Colonic mucosa (tissue), 4 donors: ENCODE measurements around the gene ATF3. TPM values are rescaled to one million over a fixed set of nuclear protein-coding genes. Genes with fewer than 3 reads are reported as not detected.

Experiments
- DNase-seq: peaks from one replicate; pipeline ENCODE4 v3.0.0-alpha.2; 2020
- H3K27ac ChIP-seq: fragments of 200-600 bp; one replicate; pipeline ENCODE4 v1.8.0; 2021
- H3K27me3 ChIP-seq: fragments of 200-600 bp; one replicate; pipeline ENCODE4 v1.8.0; 2021
- H3K36me3 ChIP-seq: fragments of 200-600 bp; one replicate; pipeline ENCODE4 v1.8.0; 2021
- H3K4me1 ChIP-seq: fragments of 200-600 bp; one replicate; pipeline ENCODE4 v1.8.0; 2021; ENCODE audit warnings: mild to moderate bottlenecking
- H3K4me3 ChIP-seq: fragments of 200-600 bp; one replicate; pipeline ENCODE4 v1.8.0; 2021
- H3K9ac ChIP-seq, 2 donors: one replicate each; pipeline ENCODE4 v1.7.0; 2013; ENCODE audit warnings: control low read depth in 2 of 2, low read depth in 2 of 2, low read length in 2 of 2
- H3K9me3 ChIP-seq: fragments of 200-600 bp; one replicate; pipeline ENCODE4 v1.8.0; 2021
- intact Hi-C: fragments of 100-400 bp; cut with DNase I; formaldehyde crosslinking; loops from one replicate; pipeline ENCODE4 v1.14.1; 2022
- total RNA-seq, 2 donors: library from RNA; stranded (reverse); fragmentation: NEBNext Ultra II Directional in 1 of 2; extraction: Animal tissue kit (Norgen Biotek cat#: 25700) in 1 of 2; gene quantifications; one replicate each; pipeline ENCODE4 v1.2.1, GENCODE V29; 2021
- TF ChIP-seq, protein P1 (sequence below): fragments of 200-600 bp; IDR thresholded peaks from one replicate; pipeline ENCODE4 v1.8.0; 2022; ENCODE audit warnings: antibody characterized with exemption, mild to moderate bottlenecking
- donor health status: healthy.
- donor health status: DM: no; HTN: no; CAD: no.
- donor health status: DM: no; HTN: no; CAD: no.

ATF3 gene
- total RNA-seq, 2 donors from 2014 or later = 17.7 to 34.0 TPM

DNA sequence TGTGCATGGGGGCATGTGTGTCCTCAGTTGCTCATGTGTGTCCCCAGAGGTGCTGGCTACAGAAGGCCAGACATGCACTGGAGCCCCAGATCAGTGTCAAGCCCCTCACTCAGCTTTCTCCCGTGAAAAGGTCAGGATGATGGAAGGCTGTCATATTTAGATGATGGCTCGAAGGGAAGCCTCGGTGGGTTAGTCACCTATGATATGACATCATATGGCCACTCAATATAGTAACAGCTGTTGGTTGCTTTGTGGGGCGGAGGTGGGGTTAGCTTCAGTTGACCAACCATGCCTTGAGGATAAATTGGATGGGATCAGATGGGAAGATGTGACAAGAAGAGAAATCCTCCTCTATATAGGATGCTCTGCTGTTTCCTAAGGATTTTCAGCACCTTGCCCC, 43.5 kb upstream of the ATF3 start:
- TF ChIP-seq, protein P1, sequence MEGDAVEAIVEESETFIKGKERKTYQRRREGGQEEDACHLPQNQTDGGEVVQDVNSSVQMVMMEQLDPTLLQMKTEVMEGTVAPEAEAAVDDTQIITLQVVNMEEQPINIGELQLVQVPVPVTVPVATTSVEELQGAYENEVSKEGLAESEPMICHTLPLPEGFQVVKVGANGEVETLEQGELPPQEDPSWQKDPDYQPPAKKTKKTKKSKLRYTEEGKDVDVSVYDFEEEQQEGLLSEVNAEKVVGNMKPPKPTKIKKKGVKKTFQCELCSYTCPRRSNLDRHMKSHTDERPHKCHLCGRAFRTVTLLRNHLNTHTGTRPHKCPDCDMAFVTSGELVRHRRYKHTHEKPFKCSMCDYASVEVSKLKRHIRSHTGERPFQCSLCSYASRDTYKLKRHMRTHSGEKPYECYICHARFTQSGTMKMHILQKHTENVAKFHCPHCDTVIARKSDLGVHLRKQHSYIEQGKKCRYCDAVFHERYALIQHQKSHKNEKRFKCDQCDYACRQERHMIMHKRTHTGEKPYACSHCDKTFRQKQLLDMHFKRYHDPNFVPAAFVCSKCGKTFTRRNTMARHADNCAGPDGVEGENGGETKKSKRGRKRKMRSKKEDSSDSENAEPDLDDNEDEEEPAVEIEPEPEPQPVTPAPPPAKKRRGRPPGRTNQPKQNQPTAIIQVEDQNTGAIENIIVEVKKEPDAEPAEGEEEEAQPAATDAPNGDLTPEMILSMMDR = no peak
- intact Hi-C loops = no loop called here
- no peak overlapping the region for H3K9ac ChIP-seq

DNA sequence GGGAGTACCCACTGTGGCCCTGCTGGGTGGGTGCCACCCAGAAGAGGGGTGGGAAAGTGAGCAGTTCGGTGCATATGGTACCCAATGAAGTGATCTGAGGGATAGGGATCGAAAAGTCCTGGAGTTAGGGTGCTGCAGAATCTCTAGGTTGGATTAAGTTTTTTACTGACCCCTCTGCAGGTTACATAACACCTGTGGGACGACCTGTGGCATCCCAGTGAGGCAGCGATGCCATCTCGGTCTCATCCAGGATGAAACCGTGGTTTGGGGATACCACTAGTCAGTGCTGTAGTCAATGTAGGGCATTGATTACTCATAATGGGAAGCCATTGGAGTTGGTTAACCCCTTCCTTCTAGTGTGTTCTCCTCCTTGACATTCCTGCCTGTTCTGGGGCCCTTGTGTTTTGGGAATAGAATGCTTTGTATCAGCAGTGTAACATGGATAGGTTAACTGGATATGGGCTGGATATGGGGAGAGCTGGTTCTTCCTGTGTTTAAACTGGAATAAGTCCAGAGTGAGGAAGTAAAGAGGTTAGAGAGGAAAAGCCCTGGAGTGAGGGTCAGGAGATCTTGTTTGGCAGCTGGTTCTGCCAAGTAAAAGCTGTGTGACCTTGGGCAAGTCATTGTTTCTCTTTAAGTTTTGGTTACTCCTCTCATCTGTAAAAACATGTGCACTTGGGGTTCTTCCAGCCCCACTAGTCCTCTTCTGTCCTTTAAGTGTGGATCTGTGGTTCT, 42.8 kb upstream of the ATF3 start:
- H3K27me3 ChIP-seq = no peaks in the 10 kb centered on the region
- no peak for DNase-seq
- H3K27ac ChIP-seq = no peak overlapping the region
- H3K9me3 ChIP-seq = no peaks in the 10 kb centered on the region
- no peak overlapping the region for H3K4me3 ChIP-seq
- H3K36me3 ChIP-seq = no peaks in the 10 kb centered on the region
- no peaks in the 10 kb centered on the region for H3K4me1 ChIP-seq
- TF ChIP-seq, protein P1 = no peak
- no peak overlapping the region for H3K9ac ChIP-seq
- intact Hi-C loops = no loop called here

More for the DNA sequence above, 43.5 kb upstream of the ATF3 start:
- no peaks in the 10 kb centered on the region for H3K4me1 ChIP-seq
- no peaks in the 10 kb centered on the region for H3K9me3 ChIP-seq
- H3K27ac ChIP-seq = no peak overlapping the region
- no peak overlapping the region for H3K4me3 ChIP-seq
- H3K36me3 ChIP-seq = no peaks in the 10 kb centered on the region
- DNase-seq = no peak
- H3K27me3 ChIP-seq = no peaks in the 10 kb centered on the region

DNA sequence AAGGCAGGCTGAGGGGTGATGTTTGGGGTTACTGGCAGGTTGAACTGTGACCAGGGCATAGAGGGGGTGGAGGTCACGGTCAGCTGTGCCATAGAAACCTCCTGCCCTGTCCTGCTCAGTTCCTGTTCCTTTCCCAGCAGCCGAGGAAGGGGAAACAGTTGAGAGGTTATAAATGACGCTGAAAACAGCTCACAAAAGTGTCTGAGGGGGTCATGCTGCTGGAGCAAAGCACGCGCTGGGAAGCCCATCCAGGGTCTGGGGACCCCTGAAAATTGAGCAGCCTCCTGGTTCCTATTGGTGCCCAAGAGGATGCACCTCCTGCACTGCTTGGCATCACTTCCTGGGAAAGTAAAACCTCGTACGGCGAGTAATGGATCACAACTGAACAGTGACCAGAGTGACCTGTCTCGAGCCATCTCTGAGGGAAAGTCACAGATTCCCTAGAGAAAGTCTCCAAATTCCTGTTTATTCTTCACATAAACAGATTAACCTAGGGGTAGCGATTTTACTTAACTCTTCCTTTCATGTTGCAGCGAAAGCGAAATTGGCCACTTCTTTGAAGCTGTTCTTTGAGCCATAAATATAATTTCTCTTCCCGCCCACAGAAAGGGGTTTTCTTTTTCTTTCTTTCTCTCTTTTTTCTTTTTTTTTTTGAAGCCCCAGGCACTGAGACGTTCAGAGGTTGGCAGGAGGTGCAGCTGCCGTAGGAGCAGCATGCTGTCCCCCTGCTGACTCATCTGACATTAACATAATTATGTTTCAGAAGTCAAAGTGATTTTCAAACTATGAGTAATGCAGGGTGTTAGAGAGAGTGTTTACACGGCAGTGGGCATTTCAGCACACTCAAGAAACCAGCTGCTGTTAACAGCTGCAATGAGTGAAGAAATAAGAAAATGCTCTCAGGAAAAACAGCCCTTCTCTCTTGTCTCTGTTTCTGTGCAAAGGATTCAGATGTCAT, 41.8 kb upstream of the ATF3 start:
- no peaks in the 10 kb centered on the region for H3K27me3 ChIP-seq
- H3K9ac ChIP-seq = peak overlapping the region; percentile 66 to 81
- no peaks in the 10 kb centered on the region for H3K9me3 ChIP-seq
- peak overlapping the region; percentile 46 for H3K27ac ChIP-seq
- TF ChIP-seq, protein P1 = no peak
- no peaks in the 10 kb centered on the region for H3K36me3 ChIP-seq
- DNase-seq = peak; percentile 60
- no peaks in the 10 kb centered on the region for H3K4me1 ChIP-seq
- intact Hi-C loops = no loop called here
- H3K4me3 ChIP-seq = peak overlapping the region; percentile 29

DNA sequence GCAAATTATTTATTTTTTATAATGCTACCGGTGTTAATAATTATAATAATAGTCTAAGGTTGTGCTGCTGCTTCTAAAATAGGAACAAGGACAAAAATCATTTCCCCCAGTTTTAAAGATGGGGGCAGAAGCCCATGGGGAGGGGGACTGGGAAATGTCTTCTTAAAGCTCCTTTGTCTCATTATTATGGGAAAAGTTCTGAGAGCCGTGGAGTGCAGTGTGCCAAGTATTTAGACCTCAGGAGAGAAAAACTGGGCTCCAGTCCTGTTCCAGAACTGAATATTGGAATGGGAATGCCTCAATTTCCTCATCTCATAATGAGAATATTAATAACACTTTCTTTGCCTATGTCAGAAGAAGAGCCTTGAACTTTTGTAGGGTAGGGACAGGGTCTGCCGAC, 40.9 kb upstream of the ATF3 start:
- no peaks in the 10 kb centered on the region for H3K36me3 ChIP-seq
- H3K4me1 ChIP-seq = no peaks in the 10 kb centered on the region
- TF ChIP-seq, protein P1 = no peak
- H3K4me3 ChIP-seq = no peak overlapping the region
- no peak for DNase-seq
- no peak overlapping the region for H3K9ac ChIP-seq
- H3K9me3 ChIP-seq = no peaks in the 10 kb centered on the region
- no peak overlapping the region for H3K27ac ChIP-seq
- no peaks in the 10 kb centered on the region for H3K27me3 ChIP-seq
- intact Hi-C loops = no loop called here

DNA sequence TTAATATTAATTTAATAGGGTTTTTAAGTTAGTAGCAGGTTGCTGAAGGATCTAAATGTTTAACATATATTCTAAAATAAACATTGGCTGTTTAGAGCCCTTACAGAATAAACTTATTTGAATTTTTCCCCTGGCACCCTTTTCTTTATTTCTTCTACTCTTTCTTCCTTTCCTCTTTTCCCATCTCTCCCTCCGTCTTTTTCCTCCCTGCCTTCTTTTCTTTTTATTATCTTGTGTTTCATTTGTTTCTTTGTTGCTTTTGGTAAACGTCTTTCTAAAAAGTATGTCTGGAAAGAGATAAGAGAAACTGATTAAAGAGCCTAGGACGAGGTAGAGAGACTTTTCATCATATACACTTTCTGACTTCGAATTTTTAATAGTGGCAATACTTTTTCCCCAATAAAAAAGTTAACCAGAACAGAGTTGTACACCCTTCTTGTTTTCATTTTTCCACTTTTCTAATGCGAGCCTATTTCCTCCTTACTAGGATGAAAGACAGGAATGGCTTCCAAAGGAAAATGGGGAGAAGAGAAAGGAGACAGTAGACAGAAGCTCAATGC, 39.5 kb upstream of the ATF3 start:
- intact Hi-C loops = no loop called here
- Histone ChIP-seq H3K36me3 (no peaks in the 10 kb centered on the region), H3K9me3 (no peaks in the 10 kb centered on the region), H3K9ac (no peak overlapping the region), H3K4me3 (no peak overlapping the region), H3K27ac (no peak overlapping the region), H3K27me3 (no peaks in the 10 kb centered on the region), H3K4me1 (no peaks in the 10 kb centered on the region)
- DNase-seq = no peak
- TF ChIP-seq, protein P1 = no peak
